OCI-LY7 (cell line): Measurements from ENCODE around the gene ANKZF1.

Source experiments
- EZH2phosphoT487 ChIP-seq: fragments of 200-600 bp; sonication (generic); IDR thresholded peaks from 2 replicates; pipeline ENCODE4 v1.6.1; 2018; ENCODE audit warnings: low read depth, borderline replicate concordance, mild to moderate bottlenecking, mixed run types, antibody characterized with exemption, low read length, moderate library complexity, mixed read lengths
- TF ChIP-seq, protein P1 (sequence below): fragments of 200-600 bp; sonication (generic); conservative IDR thresholded peaks from 2 replicates; pipeline ENCODE4 v1.5.1; 2014; ENCODE audit warnings: mild to moderate bottlenecking, antibody characterized with exemption, low read length, moderate library complexity, mixed read lengths

DNA sequence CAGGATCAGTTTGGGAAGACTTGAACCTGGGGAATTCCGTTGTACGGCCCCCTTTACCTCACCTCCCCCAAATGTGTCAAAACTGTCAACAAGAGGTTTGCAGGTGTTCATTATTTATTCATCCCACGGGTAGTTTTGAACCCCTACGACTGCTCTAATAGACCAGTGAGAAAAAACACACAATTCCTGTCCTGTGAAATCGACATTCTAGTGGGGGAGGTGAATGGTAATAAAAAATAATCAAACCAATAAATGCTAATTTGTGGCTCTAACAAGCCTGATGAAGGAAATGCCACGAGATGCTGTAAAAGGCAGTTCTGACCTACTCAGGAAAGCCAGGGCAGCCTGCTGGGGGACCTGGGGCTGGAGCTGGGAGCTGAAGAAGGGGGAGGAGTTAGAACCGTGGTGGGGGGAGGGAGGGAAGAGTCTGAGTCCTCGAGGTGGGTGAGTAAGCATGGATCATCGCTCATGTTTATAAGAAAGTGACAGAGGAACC lies 49.1 kb downstream of the ANKZF1 start:
- TF ChIP-seq, protein P1, sequence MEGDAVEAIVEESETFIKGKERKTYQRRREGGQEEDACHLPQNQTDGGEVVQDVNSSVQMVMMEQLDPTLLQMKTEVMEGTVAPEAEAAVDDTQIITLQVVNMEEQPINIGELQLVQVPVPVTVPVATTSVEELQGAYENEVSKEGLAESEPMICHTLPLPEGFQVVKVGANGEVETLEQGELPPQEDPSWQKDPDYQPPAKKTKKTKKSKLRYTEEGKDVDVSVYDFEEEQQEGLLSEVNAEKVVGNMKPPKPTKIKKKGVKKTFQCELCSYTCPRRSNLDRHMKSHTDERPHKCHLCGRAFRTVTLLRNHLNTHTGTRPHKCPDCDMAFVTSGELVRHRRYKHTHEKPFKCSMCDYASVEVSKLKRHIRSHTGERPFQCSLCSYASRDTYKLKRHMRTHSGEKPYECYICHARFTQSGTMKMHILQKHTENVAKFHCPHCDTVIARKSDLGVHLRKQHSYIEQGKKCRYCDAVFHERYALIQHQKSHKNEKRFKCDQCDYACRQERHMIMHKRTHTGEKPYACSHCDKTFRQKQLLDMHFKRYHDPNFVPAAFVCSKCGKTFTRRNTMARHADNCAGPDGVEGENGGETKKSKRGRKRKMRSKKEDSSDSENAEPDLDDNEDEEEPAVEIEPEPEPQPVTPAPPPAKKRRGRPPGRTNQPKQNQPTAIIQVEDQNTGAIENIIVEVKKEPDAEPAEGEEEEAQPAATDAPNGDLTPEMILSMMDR = no peak
- no peak for TF ChIP-seq EZH2phosphoT487
